Mucosa of rectum (tissue), 2 donors: ENCODE measurements around the gene COMMD10.

Experiments used
- H3K27ac ChIP-seq, 2 donors: one replicate each; pipeline ENCODE4 v1.7.0; 2013; ENCODE audit warnings: inconsistent platforms in 2 of 2, low read depth in 2 of 2, low read length in 2 of 2
- H3K27me3 ChIP-seq, 2 donors: one replicate each; pipeline ENCODE4 v1.7.0; 2013; ENCODE audit warnings: low read length in 2 of 2; ENCODE audit not compliant: control insufficient read depth in 2 of 2, insufficient read depth in 2 of 2
- H3K36me3 ChIP-seq, 2 donors: one replicate each; pipeline ENCODE4 v1.7.0; 2013; ENCODE audit warnings: low read length in 2 of 2; ENCODE audit not compliant: control insufficient read depth in 2 of 2, insufficient read depth in 2 of 2
- H3K4me1 ChIP-seq, 2 donors: one replicate each; pipeline ENCODE4 v1.7.0; 2013; ENCODE audit warnings: low read length in 2 of 2, mild to moderate bottlenecking in 1 of 2; ENCODE audit not compliant: control insufficient read depth in 2 of 2, insufficient read depth in 2 of 2
- H3K4me3 ChIP-seq, 2 donors: one replicate each; pipeline ENCODE4 v1.7.0; 2013; ENCODE audit warnings: low read length in 2 of 2
- H3K9ac ChIP-seq, 2 donors: one replicate each; pipeline ENCODE4 v1.7.0; 2013; ENCODE audit warnings: low read length in 2 of 2, low read depth in 1 of 2, mild to moderate bottlenecking in 1 of 2
- H3K9me3 ChIP-seq, 2 donors: one replicate each; pipeline ENCODE4 v1.7.0; 2013; ENCODE audit warnings: low read length in 2 of 2; ENCODE audit not compliant: control insufficient read depth in 2 of 2
- donor health status: healthy.
- donor health status: Normal muscosa, but diverticular disease.

Gene COMMD10

DNA sequence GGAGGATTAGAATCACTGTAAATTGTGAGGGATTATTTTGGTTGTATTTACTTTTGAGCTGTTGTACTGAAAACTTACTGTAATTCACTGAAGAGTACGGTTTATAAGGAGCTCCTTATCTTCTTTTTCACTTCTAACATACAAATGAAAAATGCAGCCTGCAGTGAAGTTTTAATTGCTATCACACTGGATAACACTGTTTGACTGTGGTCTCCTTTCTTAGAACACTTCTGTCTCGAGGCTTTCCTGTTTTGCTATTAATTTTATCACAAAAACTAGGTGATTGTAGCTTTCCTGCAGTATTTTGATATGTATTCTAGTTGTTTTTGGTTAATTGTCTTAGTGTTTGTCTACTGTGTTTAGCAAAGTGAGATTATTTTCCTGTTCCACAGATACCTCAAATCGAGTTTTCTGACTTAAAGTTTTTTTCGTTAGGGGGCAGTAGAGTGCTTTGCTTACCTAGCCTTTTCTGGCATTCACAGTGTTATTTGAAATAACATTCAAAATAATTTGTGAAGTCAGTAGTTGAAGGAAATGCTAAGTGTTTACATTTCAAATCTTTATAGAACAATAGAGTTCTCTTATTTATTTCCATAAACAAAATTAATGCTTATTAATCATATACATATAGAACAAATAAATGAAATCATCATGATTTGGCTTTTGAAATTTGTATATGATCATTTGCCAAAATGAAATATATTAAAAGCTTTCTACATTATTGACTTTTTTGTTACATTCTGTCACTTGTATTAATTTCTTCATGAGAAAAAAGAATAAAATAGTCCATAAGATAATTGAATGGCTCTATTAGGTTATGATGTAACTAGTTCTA lies 52.9 kb downstream of the COMMD10 start:
- Histone ChIP-seq H3K36me3 (no peaks in the 10 kb centered on the region), H3K9ac (no peak overlapping the region), H3K4me1 (peaks cover 0 to 3% of the 10 kb centered on the region in 2 donors), H3K4me3 (no peak overlapping the region), H3K27me3 (no peaks in the 10 kb centered on the region), H3K9me3 (no peaks in the 10 kb centered on the region), H3K27ac (no peak overlapping the region)

GRCh38 chr5:116142495-116142894 lies 57.7 kb downstream of the COMMD10 start:
- Histone ChIP-seq H3K4me1 (peaks cover 0 to 2% of the 10 kb centered on the region in 2 donors), H3K4me3 (no peak overlapping the region), H3K9me3 (no peaks in the 10 kb centered on the region), H3K27me3 (no peaks in the 10 kb centered on the region), H3K36me3 (no peaks in the 10 kb centered on the region), H3K27ac (no peak overlapping the region), H3K9ac (no peak overlapping the region)

DNA sequence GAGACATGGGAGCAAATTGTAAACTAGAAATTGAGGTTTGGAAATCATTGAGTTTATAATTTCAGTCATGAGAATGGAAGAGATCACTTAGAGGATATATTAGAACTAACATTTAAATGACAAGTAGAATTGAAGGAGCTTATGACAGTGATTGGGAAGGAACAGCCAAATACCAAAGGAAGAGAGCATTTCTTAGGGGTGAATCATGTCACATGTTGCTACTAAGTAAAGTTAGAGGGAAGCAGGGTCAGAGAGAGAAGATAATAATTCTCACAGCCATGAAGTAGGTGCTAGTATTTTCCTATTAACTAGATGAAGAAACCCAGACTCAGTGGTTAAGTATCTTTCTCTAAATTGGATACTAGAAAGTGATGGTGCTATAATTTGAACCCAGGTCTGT lies 59.3 kb downstream of the COMMD10 start:
- no peak overlapping the region for H3K4me3 ChIP-seq

DNA sequence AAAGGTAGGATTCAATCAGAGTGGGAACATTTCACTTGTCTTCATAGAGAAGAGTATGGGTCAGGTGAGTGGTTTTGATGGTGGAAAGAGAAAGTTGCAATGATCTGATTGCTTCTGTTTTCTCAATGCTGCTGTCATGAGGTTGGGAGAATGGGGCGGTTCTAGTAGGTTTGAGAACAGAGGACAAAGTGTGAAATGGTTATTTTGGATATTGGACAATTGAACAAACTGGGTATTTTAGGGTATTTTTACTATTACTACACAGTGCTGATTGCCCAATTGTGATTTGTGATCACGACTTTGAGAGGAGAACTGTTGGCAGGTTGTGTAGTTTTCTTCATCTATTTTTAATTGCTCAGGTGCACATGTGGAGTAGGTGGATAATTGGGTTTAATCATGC lies 60.2 kb downstream of the COMMD10 start:
- Histone ChIP-seq H3K4me1 (no peaks in the 10 kb centered on the region), H3K9ac (no peak overlapping the region), H3K27ac (no peak overlapping the region), H3K4me3 (no peak overlapping the region), H3K27me3 (no peaks in the 10 kb centered on the region), H3K9me3 (no peaks in the 10 kb centered on the region), H3K36me3 (no peaks in the 10 kb centered on the region)

More for the DNA sequence above, 59.3 kb downstream of the COMMD10 start:
- H3K4me1 ChIP-seq, result no peaks in the 10 kb centered on the region
- no peaks in the 10 kb centered on the region for H3K27me3 ChIP-seq
- no peaks in the 10 kb centered on the region for H3K36me3 ChIP-seq
- no peaks in the 10 kb centered on the region for H3K9me3 ChIP-seq
- no peak overlapping the region for H3K9ac ChIP-seq
- H3K27ac ChIP-seq, result no peak overlapping the region

GRCh38 chr5:116145416-116145815 lies 60.6 kb downstream of the COMMD10 start:
- no peaks in the 10 kb centered on the region for H3K36me3 ChIP-seq
- no peak overlapping the region for H3K4me3 ChIP-seq
- H3K27ac ChIP-seq, result no peak overlapping the region
- H3K9ac ChIP-seq, result no peak overlapping the region
- H3K9me3 ChIP-seq, result no peaks in the 10 kb centered on the region
- no peaks in the 10 kb centered on the region for H3K4me1 ChIP-seq
- no peaks in the 10 kb centered on the region for H3K27me3 ChIP-seq

GRCh38 chr5:116152169-116152568 lies 67.3 kb downstream of the COMMD10 start:
- Histone ChIP-seq H3K9ac (no peak overlapping the region), H3K27ac (no peak overlapping the region), H3K9me3 (no peaks in the 10 kb centered on the region), H3K4me1 (peaks cover 0 to 4% of the 10 kb centered on the region in 2 donors), H3K27me3 (no peaks in the 10 kb centered on the region), H3K36me3 (no peaks in the 10 kb centered on the region), H3K4me3 (no peak overlapping the region)

- Histone ChIP-seq H3K9ac (no peak overlapping the region), H3K27me3 (no peaks in the 10 kb centered on the region), H3K9me3 (no peaks in the 10 kb centered on the region), H3K4me1 (peaks cover 0 to 4% of the 10 kb centered on the region in 2 donors), H3K27ac (no peak overlapping the region), H3K4me3 (no peak overlapping the region), H3K36me3 (no peaks in the 10 kb centered on the region)
Observed at GRCh38 chr5:116153687-116154174, 68.9 kb downstream of the COMMD10 start.

- no peaks in the 10 kb centered on the region for H3K36me3 ChIP-seq
- peaks cover 0 to 4% of the 10 kb centered on the region in 2 donors for H3K4me1 ChIP-seq
- no peak overlapping the region for H3K9ac ChIP-seq
- no peak overlapping the region for H3K27ac ChIP-seq
- no peaks in the 10 kb centered on the region for H3K27me3 ChIP-seq
- no peak overlapping the region for H3K4me3 ChIP-seq
- H3K9me3 ChIP-seq, result no peaks in the 10 kb centered on the region
Observed at GRCh38 chr5:116154252-116154651, 69.4 kb downstream of the COMMD10 start.

DNA sequence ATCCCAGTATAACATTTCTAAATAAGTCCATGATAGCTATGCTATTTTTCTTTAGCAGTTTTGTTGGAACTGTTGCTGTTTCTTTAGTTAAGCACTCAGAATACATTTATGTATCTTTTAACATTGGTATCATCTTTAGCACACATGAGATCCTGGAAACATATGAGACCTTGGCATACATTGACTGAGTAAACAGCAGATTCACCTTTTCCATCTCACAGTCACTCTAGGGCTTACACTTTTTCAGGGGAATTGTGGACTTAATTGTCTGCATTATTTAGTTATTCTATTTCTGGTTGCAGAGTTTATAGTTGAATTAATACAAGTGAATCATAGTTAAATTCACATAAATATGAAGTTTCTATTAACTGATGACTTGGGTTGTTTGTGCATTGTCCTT lies 70.1 kb downstream of the COMMD10 start:
- H3K4me1 ChIP-seq, result peaks cover 0 to 4% of the 10 kb centered on the region in 2 donors

GRCh38 chr5:116157902-116158301 lies 73.1 kb downstream of the COMMD10 start:
- H3K27me3 ChIP-seq, result no peaks in the 10 kb centered on the region
- H3K4me3 ChIP-seq, result no peak overlapping the region
- H3K9ac ChIP-seq, result no peak overlapping the region
- H3K9me3 ChIP-seq, result no peaks in the 10 kb centered on the region
- no peaks in the 10 kb centered on the region for H3K36me3 ChIP-seq
- H3K4me1 ChIP-seq, result peaks cover 0 to 4% of the 10 kb centered on the region in 2 donors
- no peak overlapping the region for H3K27ac ChIP-seq

More for the DNA sequence above, 70.1 kb downstream of the COMMD10 start:
- no peak overlapping the region for H3K4me3 ChIP-seq
- H3K9ac ChIP-seq, result no peak overlapping the region
- H3K36me3 ChIP-seq, result no peaks in the 10 kb centered on the region
- no peaks in the 10 kb centered on the region for H3K9me3 ChIP-seq
- H3K27me3 ChIP-seq, result no peaks in the 10 kb centered on the region
- H3K27ac ChIP-seq, result no peak overlapping the region
